Neural progenitor cell (in vitro differentiated cells): ENCODE measurements around the gene KLK14. TPM values are rescaled to one million over a fixed set of nuclear protein-coding genes. Genes with fewer than 3 reads are reported as not detected.

ENCODE experiments used
- DNase-seq: peaks from one replicate; pipeline ENCODE4 v3.0.0-alpha.2; 2016; ENCODE audit warnings: low spot score
- H2AFZ ChIP-seq: fragments of 200-600 bp; sonication (generic); replicated peaks from 2 replicates; pipeline ENCODE4 v1.6.1; 2016; ENCODE audit warnings: antibody characterized with exemption
- H3F3A ChIP-seq: fragments of 200-600 bp; sonication (generic); 2 replicates; pipeline ENCODE4 v1.6.1; 2016; ENCODE audit warnings: antibody characterized with exemption, low read depth
- H3K27ac ChIP-seq: fragments of 200-600 bp; sonication (generic); 2 replicates; pipeline ENCODE4 v1.5.1; 2016; ENCODE audit warnings: mild to moderate bottlenecking
- H3K27me3 ChIP-seq: fragments of 200-600 bp; sonication (generic); 2 replicates; pipeline ENCODE4 v1.6.1; 2016; ENCODE audit warnings: mild to moderate bottlenecking, moderate library complexity
- H3K36me3 ChIP-seq: fragments of 200-600 bp; sonication (generic); 2 replicates; pipeline ENCODE4 v1.5.1; 2016
- H3K4me1 ChIP-seq: fragments of 200-600 bp; sonication (generic); 2 replicates; pipeline ENCODE4 v1.6.1; 2016; ENCODE audit warnings: mixed run types
- H3K4me2 ChIP-seq: fragments of 200-600 bp; sonication (generic); 2 replicates; pipeline ENCODE4 v1.6.1; 2016
- H3K4me3 ChIP-seq: fragments of 200-600 bp; sonication (generic); 2 replicates; pipeline ENCODE4 v1.5.1; 2016
- H3K79me2 ChIP-seq: fragments of 200-600 bp; sonication (generic); 2 replicates; pipeline ENCODE4 v1.6.1; 2016; ENCODE audit warnings: low read depth
- H3K9ac ChIP-seq: fragments of 200-600 bp; sonication (generic); 2 replicates; pipeline ENCODE4 v1.6.1; 2016
- H3K9me3 ChIP-seq: fragments of 200-600 bp; sonication (generic); 2 replicates; pipeline ENCODE4 v1.5.1; 2016; ENCODE audit warnings: low read depth
- H4K20me1 ChIP-seq: fragments of 200-600 bp; sonication (generic); 2 replicates; pipeline ENCODE4 v1.6.1; 2016; ENCODE audit warnings: low read depth
- H3K27ac Mint-ChIP-seq: 3 replicates; pipeline ENCODE4 v1.8.0; 2021; ENCODE audit warnings: mixed read lengths
- H3K27me3 Mint-ChIP-seq: 2 replicates; pipeline ENCODE4 v1.8.0; 2022; ENCODE audit warnings: low read depth, mild to moderate bottlenecking, inconsistent platforms, moderate library complexity, mixed read lengths; ENCODE audit not compliant: insufficient read depth
- H3K36me3 Mint-ChIP-seq: 3 replicates; pipeline ENCODE4 v1.8.0; 2021; ENCODE audit warnings: mixed read lengths
- H3K4me1 Mint-ChIP-seq: 3 replicates; pipeline ENCODE4 v1.8.0; 2021; ENCODE audit warnings: mixed read lengths
- H3K4me3 Mint-ChIP-seq: 3 replicates; pipeline ENCODE4 v1.8.0; 2021; ENCODE audit warnings: mild to moderate bottlenecking, moderate library complexity, mixed read lengths
- H3K9me3 Mint-ChIP-seq: 3 replicates; pipeline ENCODE4 v1.8.0; 2020; ENCODE audit warnings: mixed read lengths
- CTCF ChIP-seq: fragments of 200-600 bp; sonication (generic); IDR thresholded peaks from 2 replicates; pipeline ENCODE4 v1.5.1; 2017; ENCODE audit warnings: antibody characterized with exemption, mild to moderate bottlenecking
- EZH2 ChIP-seq: fragments of 200-600 bp; sonication (generic); IDR thresholded peaks from 2 replicates; pipeline ENCODE4 v1.6.1; 2017; ENCODE audit warnings: antibody characterized with exemption, mild to moderate bottlenecking, moderate library complexity
- EZH2phosphoT487 ChIP-seq: fragments of 200-600 bp; sonication (generic); IDR thresholded peaks from 2 replicates; pipeline ENCODE4 v1.6.1; 2017; ENCODE audit warnings: antibody characterized with exemption
- total RNA-seq: library from RNA; depleted of rRNA; stranded (reverse); fragments of >200 nt; gene quantifications from 2 replicates; pipeline ENCODE4 v1.2.3, GENCODE V29; 2015; ENCODE audit warnings: low replicate concordance

KLK14 gene
- total RNA-seq, 1 donor from 2014 or later: not detected

GRCh38 chr19:51066393-51067186 lies 16.1 kb downstream of the KLK14 start:
- Mint-ChIP-seq H3K4me3 (no peak overlapping the region), H3K36me3 (no peaks in the 10 kb centered on the region), H3K9me3 (peaks cover 6% of the 10 kb centered on the region), H3K27me3 (peaks cover 19% of the 10 kb centered on the region), H3K27ac (no peak overlapping the region), H3K4me1 (peaks cover 2% of the 10 kb centered on the region)
- TF ChIP-seq EZH2 (no peak), EZH2phosphoT487 (no peak), CTCF (no peak)
- Histone ChIP-seq H3K9me3 (no peaks in the 10 kb centered on the region), H2AFZ (no peak overlapping the region), H3K27me3 (peaks cover 29% of the 10 kb centered on the region), H3K4me2 (no peak overlapping the region), H3K4me1 (no peaks in the 10 kb centered on the region), H3K9ac (no peak overlapping the region), H3K4me3 (no peak overlapping the region), H4K20me1 (no peaks in the 10 kb centered on the region), H3K79me2 (no peaks in the 10 kb centered on the region), H3K27ac (no peak overlapping the region), H3K36me3 (no peaks in the 10 kb centered on the region), H3F3A (no peaks in the 10 kb centered on the region)
- no peak for DNase-seq

GRCh38 chr19:51065221-51065960 lies 17.3 kb downstream of the KLK14 start:
- Mint-ChIP-seq H3K9me3 (peaks cover 6% of the 10 kb centered on the region), H3K36me3 (no peaks in the 10 kb centered on the region), H3K27ac (no peak overlapping the region), H3K4me3 (peak overlapping the region; percentile 75), H3K27me3 (peaks cover 20% of the 10 kb centered on the region), H3K4me1 (peaks cover 2% of the 10 kb centered on the region)
- Histone ChIP-seq H3K9ac (no peak overlapping the region), H2AFZ (no peak overlapping the region), H3K27ac (no peak overlapping the region), H3K36me3 (no peaks in the 10 kb centered on the region), H3K4me2 (peak overlapping the region; percentile 71), H3F3A (no peaks in the 10 kb centered on the region), H3K9me3 (no peaks in the 10 kb centered on the region), H3K27me3 (peaks cover 29% of the 10 kb centered on the region), H3K4me3 (peak overlapping the region; percentile 37), H4K20me1 (no peaks in the 10 kb centered on the region), H3K4me1 (no peaks in the 10 kb centered on the region), H3K79me2 (no peaks in the 10 kb centered on the region)
- DNase-seq: no peak
- TF ChIP-seq EZH2phosphoT487 (no peak), EZH2 (no peak), CTCF (no peak)

GRCh38 chr19:51064534-51065220 lies 18.0 kb downstream of the KLK14 start, which contains the start of gene KLK13:
Gene KLK13 (minus strand): TSS chr19:51065092. CDS start chr19:51065067, 25 bp downstream.
- no peaks in the 10 kb centered on the region for H3K36me3 ChIP-seq
- no peaks in the 10 kb centered on the region for H3K36me3 Mint-ChIP-seq
- H3K27ac ChIP-seq: no peak within 1 kb of the TSS
- H3K4me3 Mint-ChIP-seq: peak within 1 kb of the TSS; percentile 75
- no peak within 1 kb of the TSS for H3K9ac ChIP-seq
- no peak within 1 kb of the TSS for H3K27ac Mint-ChIP-seq
- no peaks in the 10 kb centered on the region for H3K79me2 ChIP-seq
- H2AFZ ChIP-seq: no peak within 1 kb of the TSS
- H3K9me3 ChIP-seq: no peaks in the 10 kb centered on the region
- TF ChIP-seq EZH2: peak; percentile 38
- no peak for TF ChIP-seq EZH2phosphoT487
- H3K4me2 ChIP-seq: peak within 1 kb of the TSS; percentile 71
- H3K27me3 Mint-ChIP-seq: peaks cover 21% of the 10 kb centered on the region
- DNase-seq: peak; percentile 26
- H3K4me1 Mint-ChIP-seq: peaks cover 2% of the 10 kb centered on the region
- H3K4me3 ChIP-seq: peak within 1 kb of the TSS; percentile 37
- H3K4me1 ChIP-seq: no peaks in the 10 kb centered on the region
- H3K27me3 ChIP-seq: peaks cover 29% of the 10 kb centered on the region
- H4K20me1 ChIP-seq: no peaks in the 10 kb centered on the region
- H3K9me3 Mint-ChIP-seq: peaks cover 6% of the 10 kb centered on the region
- H3F3A ChIP-seq: no peaks in the 10 kb centered on the region
